K562 (cell line): ENCODE measurements around the gene GTF2H4. TPM values are rescaled to one million over a fixed set of nuclear protein-coding genes. Genes with fewer than 3 reads are reported as not detected.
A peak's percentile ranks its signal among the peaks of the same experiment; 100 is the strongest.

Experiments used
- ARID2 ChIP-seq: fragments of 450-650 bp; IDR thresholded peaks from 2 replicates; pipeline ENCODE4 v1.6.1; 2017; ENCODE audit warnings: antibody characterized with exemption, mild to moderate bottlenecking
- ELF4 ChIP-seq: fragments of 450-650 bp; formaldehyde crosslinking; IDR thresholded peaks from 2 replicates; pipeline ENCODE4 v1.4.0; 2022; ENCODE audit warnings: missing genetic modification characterization
- GTF2E2 ChIP-seq: fragments of 200-800 bp; sonication (Bioruptor generic); IDR thresholded peaks from 2 replicates; pipeline ENCODE4 v1.6.1; 2016; ENCODE audit warnings: missing genetic modification characterization, missing compliant biosample characterization
- HBP1 ChIP-seq: fragments of 450-650 bp; formaldehyde crosslinking; IDR thresholded peaks from 2 replicates; pipeline ENCODE4 v1.4.0; 2022; ENCODE audit warnings: missing genetic modification characterization
- HCFC1 ChIP-seq: IDR thresholded peaks from 2 replicates; pipeline ENCODE4 v1.6.1; 2012; ENCODE audit warnings: low read depth, low read length, improper control_type of control experiment
- KDM1A ChIP-seq, 2 experiments: fragments of 450-650 bp; IDR thresholded peaks; 2 replicates each; pipeline ENCODE4 v1.6.1; 2016; ENCODE audit warnings: mild to moderate bottlenecking in 2 of 2
- KLF16 ChIP-seq: IDR thresholded peaks from 2 replicates; pipeline ENCODE4 v1.6.1; 2016; ENCODE audit warnings: antibody characterized with exemption
- NEUROD1 ChIP-seq: fragments of 150-350 bp; IDR thresholded peaks from 2 replicates; pipeline ENCODE4 v1.6.1; 2014; ENCODE audit warnings: borderline replicate concordance, low read length, low read depth; ENCODE audit not compliant: partially characterized antibody
- PHB2 ChIP-seq: fragments of 450-650 bp; IDR thresholded peaks from 2 replicates; pipeline ENCODE4 v1.6.1; 2017; ENCODE audit warnings: low read depth
- RBFOX2 ChIP-seq: fragments of 200-400 bp; formaldehyde crosslinking; IDR thresholded peaks from 2 replicates; pipeline ENCODE4 v1.6.1; 2017; ENCODE audit warnings: low read depth, mild to moderate bottlenecking, low read length, moderate library complexity
- SFPQ ChIP-seq: fragments of 200-400 bp; formaldehyde crosslinking; IDR thresholded peaks from 2 replicates; pipeline ENCODE4 v1.6.1; 2017; ENCODE audit warnings: mild to moderate bottlenecking, low read depth, low read length, moderate library complexity
- SMARCA5 ChIP-seq: fragments of 450-650 bp; IDR thresholded peaks from 2 replicates; pipeline ENCODE4 v1.6.1; 2016
- TAF15 ChIP-seq: fragments of 200-400 bp; formaldehyde crosslinking; IDR thresholded peaks from 2 replicates; pipeline ENCODE4 v1.6.1; 2017; ENCODE audit warnings: mild to moderate bottlenecking, low read depth, low read length, moderate library complexity
- TGIF2 ChIP-seq: sonication (generic); formaldehyde crosslinking; IDR thresholded peaks from 2 replicates; pipeline ENCODE4 v1.8.1; 2022; ENCODE audit warnings: mild to moderate bottlenecking, missing genetic modification reagents, moderate library complexity
- ZNF311 ChIP-seq: fragments of 250-450 bp; sonication (Bioruptor Pico); IDR thresholded peaks from 2 replicates; pipeline ENCODE4 v1.4.0; 2020; ENCODE audit warnings: mild to moderate bottlenecking, moderate library complexity
- ZNF41 ChIP-seq: fragments of 250-450 bp; sonication (Bioruptor Pico); conservative IDR thresholded peaks from 2 replicates; pipeline ENCODE4 v1.4.0; 2020; ENCODE audit warnings: mild to moderate bottlenecking
- polyA plus RNA-seq, 8 experiments: library from polyadenylated mRNA; depleted of rRNA in 4 of 8; stranded (reverse) in 5 of 8; unstranded in 3 of 8; fragments of >200 nt; fragmentation: Nextera tagmentation in 2 of 8; fragmentation: Illumina TruSeq in 1 of 8; extraction: Ambion mirVana in 2 of 8; extraction: Trizol in 1 of 8; gene quantifications; 2 replicates each; pipeline versions ENCODE4 v1.2.1 to v1.2.3, GENCODE V29; 2011 to 2014; ENCODE audit warnings: inconsistent platforms in 1 of 8, missing spikeins in 1 of 8
- total RNA-seq, 7 experiments: library from RNA; depleted of rRNA in 6 of 7; stranded (reverse); fragments of >200 nt in 6 of 7; fragmentation: Illumina TruSeq in 2 of 7; extraction: Trizol in 2 of 7; gene quantifications; 2 replicates each; pipeline versions ENCODE4 v1.2.1 to v1.2.3, GENCODE V29; 2011 to 2021; ENCODE audit warnings: low replicate concordance in 1 of 7
- TF ChIP-seq, protein P1 (sequence below), 2 experiments: fragments of 450-650 bp; formaldehyde crosslinking in 1 of 2; IDR thresholded peaks; 2 replicates each; pipeline versions ENCODE4 v1.4.0 to v1.6.1; 2014 to 2020; ENCODE audit warnings: mild to moderate bottlenecking in 2 of 2, borderline replicate concordance in 1 of 2, low read depth in 1 of 2

Gene GTF2H4
- total and polyA plus RNA-seq, 9 of the 15 experiments (the other 6 are each of a cell fraction or from before 2014, with no cell fraction given) = 3.6 to 86.1 (median 39.6) TPM

DNA sequence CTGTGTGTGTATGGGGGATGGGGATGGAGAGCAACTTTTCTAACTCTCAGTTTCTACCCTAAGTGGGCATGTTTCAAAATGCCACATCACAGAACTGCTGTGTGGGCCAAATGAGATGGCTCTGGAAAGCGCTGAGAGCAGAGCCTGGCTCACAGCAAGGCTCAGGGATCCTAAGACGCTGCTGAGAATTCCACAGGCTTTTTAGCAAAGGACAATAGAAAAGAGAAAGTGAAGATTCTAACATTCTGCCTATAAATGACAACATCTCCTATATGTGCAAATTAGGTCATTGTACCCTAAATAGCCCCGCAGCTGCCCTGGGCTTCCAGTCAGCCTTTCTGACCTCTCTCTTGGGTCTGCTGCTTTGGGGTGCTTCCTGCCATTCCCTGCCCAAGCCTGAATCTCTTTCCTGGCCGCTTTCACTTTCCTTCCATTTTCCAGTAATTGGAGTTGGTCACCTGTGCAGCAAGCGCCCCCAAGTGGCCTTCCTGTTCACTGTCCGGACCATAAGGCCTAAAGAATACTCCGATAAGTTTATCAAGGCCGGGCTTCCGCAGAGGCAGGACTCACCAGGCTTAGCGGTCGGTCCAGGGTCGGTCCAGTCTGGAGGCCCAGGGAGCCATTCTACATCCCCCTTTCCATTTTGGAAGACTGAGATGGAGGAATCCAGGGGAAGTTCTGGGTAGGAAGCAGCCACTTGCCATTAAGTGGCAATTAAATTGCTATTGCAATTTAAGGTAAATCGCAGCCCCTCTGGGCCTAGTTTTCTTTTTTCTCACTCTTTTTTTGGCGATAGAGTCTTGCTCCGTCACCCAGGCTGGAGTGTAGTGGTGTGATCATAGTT lies 30.4 kb upstream of the GTF2H4 start (continued):
- TF ChIP-seq RBFOX2 (peak; percentile 46; the same call in 1 of the 2 replicates), HBP1 (CRISPR knock-in tag) (no peak), KLF16 (peak; percentile 68; the same call in 1 of the 2 replicates), SMARCA5 (no peak), TGIF2 (CRISPR knock-in tag) (no peak), SFPQ (no peak), GTF2E2 (tag) (no peak), PHB2 (no peak), NEUROD1 (peak; percentile 33), KDM1A (IDR thresholded peaks at IDR 0.05) (no peak; a peak in 1 of 4 replicates), HCFC1 (peak; percentile 45), ZNF41 (CRISPR knock-in tag) (no peak), ZNF311 (CRISPR knock-in tag) (no peak), ARID2 (peak; percentile 77; the same call in 1 of the 2 replicates), ELF4 (CRISPR knock-in tag) (no peak), TAF15 (no peak)
- TF ChIP-seq, protein P1, sequence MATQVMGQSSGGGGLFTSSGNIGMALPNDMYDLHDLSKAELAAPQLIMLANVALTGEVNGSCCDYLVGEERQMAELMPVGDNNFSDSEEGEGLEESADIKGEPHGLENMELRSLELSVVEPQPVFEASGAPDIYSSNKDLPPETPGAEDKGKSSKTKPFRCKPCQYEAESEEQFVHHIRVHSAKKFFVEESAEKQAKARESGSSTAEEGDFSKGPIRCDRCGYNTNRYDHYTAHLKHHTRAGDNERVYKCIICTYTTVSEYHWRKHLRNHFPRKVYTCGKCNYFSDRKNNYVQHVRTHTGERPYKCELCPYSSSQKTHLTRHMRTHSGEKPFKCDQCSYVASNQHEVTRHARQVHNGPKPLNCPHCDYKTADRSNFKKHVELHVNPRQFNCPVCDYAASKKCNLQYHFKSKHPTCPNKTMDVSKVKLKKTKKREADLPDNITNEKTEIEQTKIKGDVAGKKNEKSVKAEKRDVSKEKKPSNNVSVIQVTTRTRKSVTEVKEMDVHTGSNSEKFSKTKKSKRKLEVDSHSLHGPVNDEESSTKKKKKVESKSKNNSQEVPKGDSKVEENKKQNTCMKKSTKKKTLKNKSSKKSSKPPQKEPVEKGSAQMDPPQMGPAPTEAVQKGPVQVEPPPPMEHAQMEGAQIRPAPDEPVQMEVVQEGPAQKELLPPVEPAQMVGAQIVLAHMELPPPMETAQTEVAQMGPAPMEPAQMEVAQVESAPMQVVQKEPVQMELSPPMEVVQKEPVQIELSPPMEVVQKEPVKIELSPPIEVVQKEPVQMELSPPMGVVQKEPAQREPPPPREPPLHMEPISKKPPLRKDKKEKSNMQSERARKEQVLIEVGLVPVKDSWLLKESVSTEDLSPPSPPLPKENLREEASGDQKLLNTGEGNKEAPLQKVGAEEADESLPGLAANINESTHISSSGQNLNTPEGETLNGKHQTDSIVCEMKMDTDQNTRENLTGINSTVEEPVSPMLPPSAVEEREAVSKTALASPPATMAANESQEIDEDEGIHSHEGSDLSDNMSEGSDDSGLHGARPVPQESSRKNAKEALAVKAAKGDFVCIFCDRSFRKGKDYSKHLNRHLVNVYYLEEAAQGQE (IDR thresholded peaks at IDR 0.05; ENCODE audit: borderline replicate concordance) = peak; percentile 95
- TF ChIP-seq, protein P1 (CRISPR knock-in tag; IDR thresholded peaks at IDR 0.05; ENCODE audit: low read depth) = no peak
